ENCODE data around the gene BIK. TPM values are rescaled to one million over a fixed set of nuclear protein-coding genes. Genes with fewer than 3 reads are reported as not detected.

The BIK gene
- total RNA-seq, 1 donor from 2014 or later: 66.6 TPM

DNA sequence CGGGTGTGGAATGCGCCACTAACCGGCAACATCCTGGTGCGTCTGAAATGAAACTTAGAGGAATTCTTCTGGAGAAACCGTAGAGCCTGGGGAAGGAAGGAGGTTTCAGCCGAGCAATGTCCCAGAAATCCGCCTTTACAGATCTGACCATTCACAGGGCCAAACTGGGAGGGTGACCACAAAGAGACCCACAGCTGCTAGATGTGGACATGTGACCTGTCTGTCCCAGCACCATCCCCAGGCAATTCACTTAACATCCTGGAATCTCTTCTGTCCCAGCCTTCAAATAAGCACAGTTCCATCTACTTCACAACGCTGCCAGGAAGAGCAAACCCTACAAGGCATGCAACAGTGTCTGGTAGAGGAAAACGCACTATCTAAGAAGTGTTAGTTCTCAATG lies 22.9 kb downstream of the BIK start:
- DNase-seq (ENCODE audit: low read depth) (no peak), FAIRE-seq (no peak)
- no peak overlapping the region for H3K4me3 ChIP-seq (ENCODE audit: low read depth, low read length)
- H3K27me3 ChIP-seq (ENCODE audit: control insufficient read depth, insufficient read depth, low read length): no peaks in the 10 kb centered on the region
- H3K36me3 ChIP-seq (ENCODE audit: control insufficient read depth, insufficient read depth, low read length): peaks cover 27% of the 10 kb centered on the region
- TF ChIP-seq, protein P1, sequence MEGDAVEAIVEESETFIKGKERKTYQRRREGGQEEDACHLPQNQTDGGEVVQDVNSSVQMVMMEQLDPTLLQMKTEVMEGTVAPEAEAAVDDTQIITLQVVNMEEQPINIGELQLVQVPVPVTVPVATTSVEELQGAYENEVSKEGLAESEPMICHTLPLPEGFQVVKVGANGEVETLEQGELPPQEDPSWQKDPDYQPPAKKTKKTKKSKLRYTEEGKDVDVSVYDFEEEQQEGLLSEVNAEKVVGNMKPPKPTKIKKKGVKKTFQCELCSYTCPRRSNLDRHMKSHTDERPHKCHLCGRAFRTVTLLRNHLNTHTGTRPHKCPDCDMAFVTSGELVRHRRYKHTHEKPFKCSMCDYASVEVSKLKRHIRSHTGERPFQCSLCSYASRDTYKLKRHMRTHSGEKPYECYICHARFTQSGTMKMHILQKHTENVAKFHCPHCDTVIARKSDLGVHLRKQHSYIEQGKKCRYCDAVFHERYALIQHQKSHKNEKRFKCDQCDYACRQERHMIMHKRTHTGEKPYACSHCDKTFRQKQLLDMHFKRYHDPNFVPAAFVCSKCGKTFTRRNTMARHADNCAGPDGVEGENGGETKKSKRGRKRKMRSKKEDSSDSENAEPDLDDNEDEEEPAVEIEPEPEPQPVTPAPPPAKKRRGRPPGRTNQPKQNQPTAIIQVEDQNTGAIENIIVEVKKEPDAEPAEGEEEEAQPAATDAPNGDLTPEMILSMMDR (IDR thresholded peaks at IDR 0.05; ENCODE audit: insufficient read depth, low read length, severe bottlenecking): no peak

DNA sequence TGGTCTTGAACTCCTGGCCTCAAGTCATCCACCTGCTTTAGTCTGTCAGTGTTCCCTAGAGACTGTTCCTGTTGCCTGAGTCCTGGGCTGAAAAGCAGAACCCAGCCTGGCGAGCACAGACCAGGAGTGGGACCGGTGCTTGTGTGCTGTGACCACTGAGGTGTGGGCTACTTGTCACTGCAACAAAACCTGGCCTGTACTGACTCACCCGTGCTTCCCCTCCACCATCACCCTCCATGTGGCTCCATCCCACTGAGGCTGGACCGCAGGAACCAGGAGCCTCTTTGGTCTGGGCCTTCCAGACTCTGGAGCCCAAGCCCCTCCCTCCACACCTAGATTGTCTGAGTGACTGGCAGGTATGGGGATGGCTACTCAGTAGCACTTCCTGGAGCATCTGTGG lies 24.0 kb downstream of the BIK start:
- TF ChIP-seq, protein P1 (IDR thresholded peaks at IDR 0.05; ENCODE audit: insufficient read depth, low read length, severe bottlenecking): no peak
- Histone ChIP-seq H3K36me3 (ENCODE audit: control insufficient read depth, insufficient read depth, low read length) (peaks cover 27% of the 10 kb centered on the region), H3K4me3 (ENCODE audit: low read depth, low read length) (no peak overlapping the region)

GRCh38 chr22:43135565-43135964 lies 25.0 kb downstream of the BIK start:
- peaks cover 26% of the 10 kb centered on the region for H3K36me3 ChIP-seq (ENCODE audit: control insufficient read depth, insufficient read depth, low read length)
- no peaks in the 10 kb centered on the region for H3K27me3 ChIP-seq (ENCODE audit: control insufficient read depth, insufficient read depth, low read length)
- FAIRE-seq (peak; percentile 91), DNase-seq (ENCODE audit: low read depth) (no peak)
- no peak overlapping the region for H3K4me3 ChIP-seq (ENCODE audit: low read depth, low read length)
- TF ChIP-seq, protein P1 (IDR thresholded peaks at IDR 0.05; ENCODE audit: insufficient read depth, low read length, severe bottlenecking): no peak

More for the DNA sequence above, 24.0 kb downstream of the BIK start:
- H3K27me3 ChIP-seq (ENCODE audit: control insufficient read depth, insufficient read depth, low read length): no peaks in the 10 kb centered on the region
- DNase-seq (ENCODE audit: low read depth) (no peak), FAIRE-seq (no peak)

- TF ChIP-seq, protein P1 (IDR thresholded peaks at IDR 0.05; ENCODE audit: insufficient read depth, low read length, severe bottlenecking): peak; percentile 85
- DNase-seq (ENCODE audit: low read depth): no peak
- Histone ChIP-seq H3K4me3 (ENCODE audit: low read depth, low read length) (no peak overlapping the region), H3K36me3 (ENCODE audit: control insufficient read depth, insufficient read depth, low read length) (peaks cover 31% of the 10 kb centered on the region), H3K27me3 (ENCODE audit: control insufficient read depth, insufficient read depth, low read length) (no peaks in the 10 kb centered on the region)
- FAIRE-seq: no peak
Measured at GRCh38 chr22:43136255-43136654, 25.7 kb downstream of the BIK start.

DNA sequence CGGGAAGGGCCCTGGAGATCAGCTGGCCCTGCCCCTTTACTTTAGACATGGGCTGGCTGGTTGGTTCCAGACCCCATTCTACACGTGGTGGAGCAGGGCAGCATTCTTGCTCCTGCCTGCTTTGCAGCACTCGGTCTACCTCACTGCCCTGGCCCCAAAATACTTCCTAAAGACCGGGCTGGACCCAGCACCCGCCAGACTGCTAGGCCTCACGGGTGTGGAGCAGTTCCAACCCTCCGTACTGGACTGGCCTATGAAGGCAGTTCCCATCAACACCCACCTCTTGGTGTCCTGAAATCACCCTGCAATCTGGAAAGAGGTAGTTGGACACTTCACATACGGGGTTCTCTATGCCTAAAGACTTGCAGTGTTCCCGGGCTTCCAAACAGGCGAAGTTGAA lies 26.3 kb downstream of the BIK start:
- DNase-seq (ENCODE audit: low read depth) (no peak), FAIRE-seq (no peak)
- H3K4me3 ChIP-seq (ENCODE audit: low read depth, low read length): no peak overlapping the region
- TF ChIP-seq, protein P1 (IDR thresholded peaks at IDR 0.05; ENCODE audit: insufficient read depth, low read length, severe bottlenecking): no peak
- H3K36me3 ChIP-seq (ENCODE audit: control insufficient read depth, insufficient read depth, low read length): peaks cover 31% of the 10 kb centered on the region
- H3K27me3 ChIP-seq (ENCODE audit: control insufficient read depth, insufficient read depth, low read length): no peaks in the 10 kb centered on the region

GRCh38 chr22:43142880-43143562 lies 32.5 kb downstream of the BIK start, which contains the start of gene MCAT:
Gene MCAT (minus strand): TSS chr22:43143398. CDS start chr22:43143348, 50 bp downstream.
- no peak for DNase-seq (ENCODE audit: low read depth)
- no peaks in the 10 kb centered on the region for H3K27me3 ChIP-seq (ENCODE audit: control insufficient read depth, insufficient read depth, low read length)
- FAIRE-seq: no peak
- peaks cover 10% of the 10 kb centered on the region for H3K36me3 ChIP-seq (ENCODE audit: control insufficient read depth, insufficient read depth, low read length)
- TF ChIP-seq, protein P1 (IDR thresholded peaks at IDR 0.05; ENCODE audit: insufficient read depth, low read length, severe bottlenecking): no peak
- peak within 1 kb of the TSS; percentile 97 for H3K4me3 ChIP-seq (ENCODE audit: low read depth, low read length)
